Measurements from ENCODE around the gene RAB11FIP4.

The RAB11FIP4 gene

DNA sequence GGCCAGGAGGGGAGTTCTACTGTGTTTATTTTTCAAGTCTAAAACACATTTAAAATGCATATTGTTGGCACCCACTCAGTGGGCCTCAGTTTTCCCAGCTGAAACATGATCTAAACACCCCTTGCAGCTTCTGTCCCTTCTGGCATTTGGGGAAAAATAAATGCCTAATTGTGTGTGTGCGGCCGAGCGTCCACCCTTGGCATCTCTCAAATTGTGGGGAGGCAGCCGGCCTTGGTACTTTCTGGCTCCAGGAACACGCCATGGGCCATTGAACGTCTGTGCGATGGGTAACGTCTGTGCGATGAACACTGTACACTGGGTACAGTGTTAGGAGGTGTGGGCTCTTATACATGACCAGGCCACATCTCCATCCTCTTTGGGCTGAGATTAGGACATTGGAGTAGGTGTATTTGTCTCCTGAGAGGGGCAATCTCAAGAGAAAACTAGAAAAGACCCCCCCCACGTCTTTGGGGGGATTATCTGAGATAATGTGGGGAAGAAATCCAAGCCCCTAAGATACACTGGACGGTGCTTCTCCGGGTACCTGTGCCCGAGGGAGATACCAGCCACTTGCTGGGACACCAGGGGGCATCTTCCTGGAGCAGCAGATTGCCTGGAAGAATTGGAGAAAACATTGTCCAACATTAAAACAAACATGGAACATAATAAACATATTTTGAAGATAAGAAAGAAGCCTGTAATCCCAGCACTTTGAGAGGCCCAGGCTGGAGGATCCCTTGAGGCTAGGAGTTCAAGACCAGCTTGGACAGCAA lies 54.9 kb downstream of the RAB11FIP4 start:
- no peak overlapping the region for H3K4me3 ChIP-seq (ENCODE audit: low read depth, low read length)
- no peak for DNase-seq (ENCODE audit: low read depth)
- TF ChIP-seq MYC (IDR thresholded peaks at IDR 0.05; ENCODE audit: low read depth, low read length) (no peak), MAX (IDR thresholded peaks at IDR 0.05; ENCODE audit: low read depth, low read length) (no peak), POLR2A (IDR thresholded peaks at IDR 0.05; ENCODE audit: extremely low read depth, insufficient read length) (no peak), CTCF (IDR thresholded peaks at IDR 0.05; ENCODE audit: low read depth, low read length) (peak; percentile 17)

DNA sequence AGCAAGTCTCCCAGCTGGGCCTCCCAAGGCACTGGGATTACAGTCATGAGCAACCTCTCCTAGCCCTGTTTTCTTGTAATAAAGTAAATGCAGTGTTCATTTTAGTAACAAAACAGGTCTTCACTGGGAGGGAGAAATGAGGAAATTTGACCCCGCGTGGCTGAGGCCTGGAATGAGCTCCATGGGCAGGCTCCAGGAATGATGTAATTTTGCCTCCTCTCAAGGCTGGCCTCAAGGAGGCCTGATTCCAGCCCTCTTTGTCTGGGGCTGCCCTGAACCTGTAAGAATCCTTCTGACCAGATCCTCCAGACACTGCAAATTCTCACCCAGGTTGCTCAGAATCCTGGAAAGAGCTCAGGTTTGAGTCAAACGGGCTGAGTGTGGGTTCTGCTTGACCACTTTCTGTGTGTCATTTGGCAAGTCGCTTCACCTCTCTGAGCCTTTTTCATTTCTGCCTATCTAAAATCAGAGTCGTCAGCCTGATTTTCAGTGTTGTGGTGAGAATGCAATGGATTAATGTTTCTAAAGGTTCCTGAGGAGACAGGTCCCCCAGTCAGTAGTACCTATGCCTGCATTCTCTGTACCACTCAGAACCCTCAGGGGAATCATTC lies 57.1 kb downstream of the RAB11FIP4 start:
- DNase-seq (ENCODE audit: low read depth) = no peak
- TF ChIP-seq MAX (IDR thresholded peaks at IDR 0.05; ENCODE audit: low read depth, low read length) (no peak), MYC (IDR thresholded peaks at IDR 0.05; ENCODE audit: low read depth, low read length) (no peak), CTCF (IDR thresholded peaks at IDR 0.05; ENCODE audit: low read depth, low read length) (no peak)
- H3K4me3 ChIP-seq (ENCODE audit: low read depth, low read length) = no peak overlapping the region

GRCh38 chr17:31449111-31449510 lies 57.6 kb downstream of the RAB11FIP4 start:
- TF ChIP-seq POLR2A (IDR thresholded peaks at IDR 0.05; ENCODE audit: extremely low read depth, insufficient read length) = no peak
- DNase-seq (ENCODE audit: low read depth) = no peak
- no peak overlapping the region for H3K4me3 ChIP-seq (ENCODE audit: low read depth, low read length)

DNA sequence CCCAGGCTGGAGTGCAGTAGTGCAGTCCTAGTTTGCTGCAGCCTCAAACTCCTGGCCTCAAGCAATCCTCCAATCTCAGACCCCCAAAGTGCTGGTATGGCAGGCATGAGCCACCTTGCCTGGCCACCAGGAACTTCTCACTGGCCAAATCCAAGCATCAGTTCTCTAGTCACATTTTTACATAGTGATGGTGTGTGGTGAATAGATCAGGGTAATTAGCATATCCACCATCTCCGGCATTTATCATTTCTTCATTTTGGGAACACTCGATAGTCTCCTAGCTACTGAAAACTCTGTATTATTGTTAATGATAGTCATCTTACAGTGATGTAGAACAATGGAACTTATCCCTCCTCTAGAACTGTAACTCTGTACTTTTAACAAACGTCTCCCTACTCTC lies 58.3 kb downstream of the RAB11FIP4 start:
- no peak overlapping the region for H3K4me3 ChIP-seq (ENCODE audit: low read depth, low read length)
- TF ChIP-seq MYC (IDR thresholded peaks at IDR 0.05; ENCODE audit: low read depth, low read length) = no peak
- no peak for TF ChIP-seq POLR2A (IDR thresholded peaks at IDR 0.05; ENCODE audit: extremely low read depth, insufficient read length)
- no peak for TF ChIP-seq CTCF (IDR thresholded peaks at IDR 0.05; ENCODE audit: low read depth, low read length)
- no peak for TF ChIP-seq MAX (IDR thresholded peaks at IDR 0.05; ENCODE audit: low read depth, low read length)
- DNase-seq (ENCODE audit: low read depth) = no peak

GRCh38 chr17:31452101-31452500 lies 60.6 kb downstream of the RAB11FIP4 start:
- DNase-seq (ENCODE audit: low read depth) = no peak
- TF ChIP-seq MAX (IDR thresholded peaks at IDR 0.05; ENCODE audit: low read depth, low read length) (no peak), MYC (IDR thresholded peaks at IDR 0.05; ENCODE audit: low read depth, low read length) (no peak), CTCF (IDR thresholded peaks at IDR 0.05; ENCODE audit: low read depth, low read length) (no peak), POLR2A (IDR thresholded peaks at IDR 0.05; ENCODE audit: extremely low read depth, insufficient read length) (no peak)
- H3K4me3 ChIP-seq (ENCODE audit: low read depth, low read length) = no peak overlapping the region

DNA sequence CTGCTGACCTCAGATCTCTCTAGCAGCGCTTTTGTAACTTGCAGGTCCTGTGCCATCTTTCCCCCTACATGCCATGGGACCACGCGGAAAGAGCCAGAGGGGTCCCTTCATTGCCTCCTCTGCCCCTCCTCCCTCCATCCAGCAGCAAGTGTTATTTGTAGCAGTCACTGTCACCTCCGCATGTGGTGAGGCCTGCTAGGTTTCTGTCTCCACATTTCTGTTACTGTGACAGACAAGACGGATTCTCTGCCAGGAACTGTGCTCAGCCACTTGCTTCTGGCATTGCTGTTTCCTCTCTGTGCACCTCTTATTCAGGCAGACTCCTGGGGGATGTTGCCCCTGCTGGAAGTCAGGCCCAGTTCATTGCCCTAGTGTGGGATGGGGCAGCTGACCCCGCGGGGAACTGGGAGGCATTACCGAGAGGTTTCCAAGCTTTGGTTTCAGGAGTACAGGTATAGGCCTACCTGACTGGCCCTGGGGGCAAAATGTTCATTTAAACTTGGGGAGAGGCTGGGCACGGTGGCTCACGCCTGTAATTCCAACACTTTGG lies 61.2 kb downstream of the RAB11FIP4 start:
- no peak overlapping the region for H3K4me3 ChIP-seq (ENCODE audit: low read depth, low read length)
- TF ChIP-seq POLR2A (IDR thresholded peaks at IDR 0.05; ENCODE audit: extremely low read depth, insufficient read length) (no peak), MYC (IDR thresholded peaks at IDR 0.05; ENCODE audit: low read depth, low read length) (no peak), MAX (IDR thresholded peaks at IDR 0.05; ENCODE audit: low read depth, low read length) (no peak), CTCF (IDR thresholded peaks at IDR 0.05; ENCODE audit: low read depth, low read length) (no peak)
- DNase-seq (ENCODE audit: low read depth) = no peak

All from NB4 (cell line).